Mammary microvascular endothelial cell (primary cell): Measurements from ENCODE around the gene GSAP. TPM values are rescaled to one million over a fixed set of nuclear protein-coding genes. Genes with fewer than 3 reads are reported as not detected.

Source experiments
- total RNA-seq: library from RNA; depleted of rRNA; stranded (reverse); fragments of >200 nt; gene quantifications from 2 replicates; pipeline ENCODE4 v1.2.3, GENCODE V29; 2015

GSAP gene, protein sequence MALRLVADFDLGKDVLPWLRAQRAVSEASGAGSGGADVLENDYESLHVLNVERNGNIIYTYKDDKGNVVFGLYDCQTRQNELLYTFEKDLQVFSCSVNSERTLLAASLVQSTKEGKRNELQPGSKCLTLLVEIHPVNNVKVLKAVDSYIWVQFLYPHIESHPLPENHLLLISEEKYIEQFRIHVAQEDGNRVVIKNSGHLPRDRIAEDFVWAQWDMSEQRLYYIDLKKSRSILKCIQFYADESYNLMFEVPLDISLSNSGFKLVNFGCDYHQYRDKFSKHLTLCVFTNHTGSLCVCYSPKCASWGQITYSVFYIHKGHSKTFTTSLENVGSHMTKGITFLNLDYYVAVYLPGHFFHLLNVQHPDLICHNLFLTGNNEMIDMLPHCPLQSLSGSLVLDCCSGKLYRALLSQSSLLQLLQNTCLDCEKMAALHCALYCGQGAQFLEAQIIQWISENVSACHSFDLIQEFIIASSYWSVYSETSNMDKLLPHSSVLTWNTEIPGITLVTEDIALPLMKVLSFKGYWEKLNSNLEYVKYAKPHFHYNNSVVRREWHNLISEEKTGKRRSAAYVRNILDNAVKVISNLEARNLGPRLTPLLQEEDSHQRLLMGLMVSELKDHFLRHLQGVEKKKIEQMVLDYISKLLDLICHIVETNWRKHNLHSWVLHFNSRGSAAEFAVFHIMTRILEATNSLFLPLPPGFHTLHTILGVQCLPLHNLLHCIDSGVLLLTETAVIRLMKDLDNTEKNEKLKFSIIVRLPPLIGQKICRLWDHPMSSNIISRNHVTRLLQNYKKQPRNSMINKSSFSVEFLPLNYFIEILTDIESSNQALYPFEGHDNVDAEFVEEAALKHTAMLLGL
- total RNA-seq, result 1.7 and 3.7 TPM in 2 replicates

DNA sequence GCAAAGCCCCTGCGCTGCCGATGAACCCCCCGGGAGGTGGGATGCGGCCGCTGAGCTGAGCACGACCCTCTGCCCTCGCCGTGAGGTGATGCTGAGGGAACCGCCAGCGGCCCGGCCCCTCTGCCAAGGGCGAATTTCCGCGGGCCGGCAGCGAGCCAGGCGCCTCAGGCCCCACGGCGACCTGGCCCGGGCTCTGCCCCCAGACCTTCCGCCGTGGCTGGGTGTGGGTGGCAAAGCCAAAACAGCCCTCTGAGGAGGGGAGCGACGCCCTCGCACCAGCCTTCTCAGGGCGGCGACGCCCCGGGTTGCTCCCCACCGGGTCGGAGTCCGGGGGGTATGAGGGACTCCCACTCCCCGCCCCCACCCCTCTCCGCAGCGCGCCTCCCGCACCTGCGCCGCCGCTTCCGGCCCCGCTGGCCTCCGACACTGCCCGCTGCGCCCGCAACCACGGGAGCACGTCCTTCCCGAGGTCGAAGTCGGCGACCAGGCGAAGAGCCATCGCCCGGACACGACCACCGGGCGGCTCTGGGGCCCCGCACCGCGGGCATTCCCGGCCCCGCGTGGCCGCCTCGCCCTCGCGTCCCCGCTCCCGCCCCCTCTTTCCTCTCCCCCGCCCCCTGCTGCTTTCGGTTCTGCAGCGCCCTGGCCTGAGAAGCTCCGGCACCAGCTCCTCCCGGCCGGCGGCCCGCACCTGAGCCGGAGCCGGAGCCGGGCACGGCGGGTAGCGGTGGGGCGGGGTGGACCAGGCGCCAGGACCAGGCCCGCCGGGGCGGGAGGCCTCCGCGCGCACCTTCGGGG, at the start of gene GSAP:
Gene GSAP (minus strand): TSS at position 527 of the 798 bp plus-strand sequence. CDS start 28 bp downstream, at position 499.

Other genes with a start within 250 kb of the GSAP start
- 0.25 TPM in 1 of 2 replicates, not detected in the other for gene FGL2, start 216.5 kb downstream of the GSAP start, total RNA-seq
- 31.8 and 37.0 TPM in 2 replicates for gene PTPN12, start 120.9 kb upstream of the GSAP start, total RNA-seq